Glomerular endothelial cell (primary cell): ENCODE results near the gene BCL2L13. TPM values are rescaled to one million over a fixed set of nuclear protein-coding genes. Genes with fewer than 3 reads are reported as not detected.
"Not testable (repeated sequence)": the region's sequence is repeated elsewhere in the genome, so short reads cannot be mapped to it uniquely, and the experiment has no call there.

Experiments
- DNase-seq: peaks from one replicate; pipeline ENCODE4 v3.0.0-alpha.2; 2011; ENCODE audit warnings: low read depth, low spot score; ENCODE audit errors: extremely low read depth
- total RNA-seq: library from RNA; depleted of rRNA; stranded (reverse); fragments of >200 nt; gene quantifications from 2 replicates; pipeline ENCODE4 v1.2.3, GENCODE V29; 2015

BCL2L13 gene
- total RNA-seq, 1 donor from 2014 or later: 49.2 TPM

GRCh38 chr22:17634696-17635095, 3.9 kb upstream of the BCL2L13 start:
- no peak for DNase-seq

- DNase-seq: not testable (repeated sequence)
Observed at GRCh38 chr22:17636850-17637249, 1.7 kb upstream of the BCL2L13 start.

- no peak for DNase-seq
Observed at GRCh38 chr22:17637490-17638181, 921 bp upstream of the BCL2L13 start.

- no peak for DNase-seq
Observed at GRCh38 chr22:17638182-17638431, 450 bp upstream of the BCL2L13 start.

GRCh38 chr22:17639247-17639741, 737 bp downstream of the BCL2L13 start:
- no peak for DNase-seq

- no peak for DNase-seq
Observed at GRCh38 chr22:17641269-17641668, 2.7 kb downstream of the BCL2L13 start.

- not testable (repeated sequence) for DNase-seq
Observed at GRCh38 chr22:17642357-17642756, 3.8 kb downstream of the BCL2L13 start.

- no peak for DNase-seq
Observed at GRCh38 chr22:17647452-17647851, 8.9 kb downstream of the BCL2L13 start.

GRCh38 chr22:17647991-17648390, 9.4 kb downstream of the BCL2L13 start:
- DNase-seq: no peak

- DNase-seq: no peak
Observed at GRCh38 chr22:17648569-17648968, 10.0 kb downstream of the BCL2L13 start.

GRCh38 chr22:17655289-17655688, 16.7 kb downstream of the BCL2L13 start:
- no peak for DNase-seq

GRCh38 chr22:17656870-17657395, 18.4 kb downstream of the BCL2L13 start:
- DNase-seq: no peak

- DNase-seq: no peak
Observed at GRCh38 chr22:17664414-17665055, 26.0 kb downstream of the BCL2L13 start.

GRCh38 chr22:17665248-17665647, 26.7 kb downstream of the BCL2L13 start:
- DNase-seq: no peak

- no peak for DNase-seq
Observed at GRCh38 chr22:17665854-17666253, 27.3 kb downstream of the BCL2L13 start.

- not testable (repeated sequence) for DNase-seq
Observed at GRCh38 chr22:17671521-17672092, 33.0 kb downstream of the BCL2L13 start.

GRCh38 chr22:17672417-17672991, 33.9 kb downstream of the BCL2L13 start:
- no peak for DNase-seq

- DNase-seq: no peak
Observed at GRCh38 chr22:17674152-17674551, 35.6 kb downstream of the BCL2L13 start.

GRCh38 chr22:17675584-17675983, 37.0 kb downstream of the BCL2L13 start:
- DNase-seq: no peak

- no peak for DNase-seq
Observed at GRCh38 chr22:17678817-17679385, 40.3 kb downstream of the BCL2L13 start.

- no peak for DNase-seq
Observed at GRCh38 chr22:17684245-17684644, 45.7 kb downstream of the BCL2L13 start.
